ENCODE results near the gene P2RY6.
A peak's percentile ranks its signal among the peaks of the same experiment; 100 is the strongest.

Gene P2RY6

GRCh38 chr11:73285721-73286120 lies 13.6 kb downstream of the P2RY6 start:
- no peak for DNase-seq (ENCODE audit: low spot score)
- in situ Hi-C loops (cut with MboI; ENCODE audit: low pct_unique_long_range_greater_than_20kb, low sequenced_read_pairs, unreplicated experiment), result no loop called here
- TF ChIP-seq CTCF (IDR thresholded peaks at IDR 0.05; ENCODE audit: extremely low read depth, insufficient read depth, missing control alignments), result no peak

- DNase-seq (ENCODE audit: low spot score), result no peak
- in situ Hi-C loops (cut with MboI; ENCODE audit: low pct_unique_long_range_greater_than_20kb, low sequenced_read_pairs, unreplicated experiment), result no loop called here
- TF ChIP-seq CTCF (IDR thresholded peaks at IDR 0.05; ENCODE audit: extremely low read depth, insufficient read depth, missing control alignments), result no peak
Observed at GRCh38 chr11:73286240-73286810, 14.2 kb downstream of the P2RY6 start.

GRCh38 chr11:73287400-73288101 lies 15.4 kb downstream of the P2RY6 start:
- DNase-seq (ENCODE audit: low spot score), result no peak
- TF ChIP-seq CTCF (IDR thresholded peaks at IDR 0.05; ENCODE audit: extremely low read depth, insufficient read depth, missing control alignments), result no peak
- in situ Hi-C loops (cut with MboI; ENCODE audit: low pct_unique_long_range_greater_than_20kb, low sequenced_read_pairs, unreplicated experiment), result no loop called here

- TF ChIP-seq CTCF (IDR thresholded peaks at IDR 0.05; ENCODE audit: extremely low read depth, insufficient read depth, missing control alignments), result no peak
- in situ Hi-C loops (cut with MboI; ENCODE audit: low pct_unique_long_range_greater_than_20kb, low sequenced_read_pairs, unreplicated experiment), result no loop called here
- DNase-seq (ENCODE audit: low spot score), result no peak
Observed at GRCh38 chr11:73288192-73288872, 16.2 kb downstream of the P2RY6 start.

GRCh38 chr11:73288873-73289707 lies 17.0 kb downstream of the P2RY6 start:
- in situ Hi-C loops (cut with MboI; ENCODE audit: low pct_unique_long_range_greater_than_20kb, low sequenced_read_pairs, unreplicated experiment), result no loop called here
- peak; percentile 91 for TF ChIP-seq CTCF (IDR thresholded peaks at IDR 0.05; ENCODE audit: extremely low read depth, insufficient read depth, missing control alignments)
- peak; percentile 84 for DNase-seq (ENCODE audit: low spot score)

- TF ChIP-seq CTCF (IDR thresholded peaks at IDR 0.05; ENCODE audit: extremely low read depth, insufficient read depth, missing control alignments), result no peak
- in situ Hi-C loops (cut with MboI; ENCODE audit: low pct_unique_long_range_greater_than_20kb, low sequenced_read_pairs, unreplicated experiment), result loop anchor here (5.0 kb wide), 1 partner anchor 47 kb away; no protein-coding TSS in a partner anchor
- DNase-seq (ENCODE audit: low spot score), result no peak
Observed at GRCh38 chr11:73290536-73290935, 18.4 kb downstream of the P2RY6 start.

Measured in GM13977 (cell line).